ENCODE measurements around the gene CDK14.

CDK14 gene

GRCh38 chr7:90688810-90689209 lies 92.7 kb downstream of the CDK14 start:
- DNase-seq: no peak

GRCh38 chr7:90689260-90689659 lies 93.1 kb downstream of the CDK14 start:
- no peak for DNase-seq

GRCh38 chr7:90690159-90690858 lies 94.2 kb downstream of the CDK14 start:
- no peak for DNase-seq

- no peak for DNase-seq
These were observed 96.3 kb downstream of the CDK14 start for GRCh38 chr7:90692396-90692795.

GRCh38 chr7:90692947-90693346 lies 96.8 kb downstream of the CDK14 start:
- DNase-seq: no peak

GRCh38 chr7:90693939-90694338 lies 97.8 kb downstream of the CDK14 start:
- no peak for DNase-seq

- no peak for DNase-seq
These were observed 102.5 kb downstream of the CDK14 start for GRCh38 chr7:90698616-90699015.

GRCh38 chr7:90701021-90701420 lies 104.9 kb downstream of the CDK14 start:
- DNase-seq: no peak

- DNase-seq: no peak
These were observed 105.7 kb downstream of the CDK14 start for GRCh38 chr7:90701771-90702170.

- DNase-seq: no peak
These were observed 109.4 kb downstream of the CDK14 start for GRCh38 chr7:90705391-90706071.

GRCh38 chr7:90706072-90706716 lies 110.1 kb downstream of the CDK14 start:
- no peak for DNase-seq

- no peak for DNase-seq
These were observed 112.8 kb downstream of the CDK14 start for GRCh38 chr7:90708841-90709317.

GRCh38 chr7:90709501-90710465 lies 113.7 kb downstream of the CDK14 start:
- no peak for DNase-seq

- no peak for DNase-seq
These were observed 114.3 kb downstream of the CDK14 start for GRCh38 chr7:90710466-90710850.

GRCh38 chr7:90713628-90714027 lies 117.5 kb downstream of the CDK14 start:
- DNase-seq: no peak

GRCh38 chr7:90715067-90715466 lies 118.9 kb downstream of the CDK14 start:
- DNase-seq: no peak

- DNase-seq: no peak
These were observed 121.4 kb downstream of the CDK14 start for GRCh38 chr7:90717296-90718060.

- no peak for DNase-seq
These were observed 123.0 kb downstream of the CDK14 start for GRCh38 chr7:90719155-90719554.

- DNase-seq: no peak
These were observed 125.1 kb downstream of the CDK14 start for GRCh38 chr7:90720984-90721760.

GRCh38 chr7:90721869-90722431 lies 125.8 kb downstream of the CDK14 start:
- DNase-seq: no peak

GRCh38 chr7:90723233-90723632 lies 127.1 kb downstream of the CDK14 start:
- DNase-seq: no peak

Measured in activated CD8-positive, alpha-beta memory T cell treated with anti-CD3 and anti-CD28 coated beads, Interleukin-2, amount 50 U/mL, for 48 hours (primary cell).